Fibroblast of lung (primary cell): ENCODE measurements around the gene TBC1D30. TPM values are rescaled to one million over a fixed set of nuclear protein-coding genes. Genes with fewer than 3 reads are reported as not detected.
A peak's percentile ranks its signal among the peaks of the same experiment; 100 is the strongest.
"Not testable (repeated sequence)": the region's sequence is repeated elsewhere in the genome, so short reads cannot be mapped to it uniquely, and the experiment has no call there.

ENCODE experiments used
- DNase-seq, 2 donors: peaks; one replicate each; pipeline versions ENCODE4 v3.0.0 to v3.0.0-alpha.2; 2010; ENCODE audit warnings: low read depth in 2 of 2
- H2AFZ ChIP-seq: 2 replicates; pipeline ENCODE4 v1.5.1; 2012; ENCODE audit warnings: low read length, control low read depth, inconsistent platforms
- H3K27ac ChIP-seq: 2 replicates; pipeline ENCODE4 v1.5.1; 2011; ENCODE audit warnings: low read length, control low read depth; ENCODE audit not compliant: insufficient read depth
- H3K27me3 ChIP-seq: 2 replicates; pipeline ENCODE4 v1.5.1; 2011; ENCODE audit warnings: mild to moderate bottlenecking, low read length; ENCODE audit not compliant: control insufficient read depth, insufficient read depth
- H3K36me3 ChIP-seq: 2 replicates; pipeline ENCODE4 v1.5.1; 2011; ENCODE audit warnings: low read length; ENCODE audit not compliant: control insufficient read depth, insufficient read depth
- H3K4me1 ChIP-seq: 2 replicates; pipeline ENCODE4 v1.5.1; 2011; ENCODE audit warnings: low read length; ENCODE audit not compliant: control insufficient read depth, insufficient read depth; ENCODE audit errors: extremely low read depth
- H3K4me2 ChIP-seq: 2 replicates; pipeline ENCODE4 v1.5.1; 2011; ENCODE audit warnings: low read length, control low read depth; ENCODE audit not compliant: insufficient read depth; ENCODE audit errors: extremely low read depth
- H3K4me3 ChIP-seq, 4 experiments: fragments of 200-600 bp in 1 of 4; sonication (generic) in 1 of 4; replicated peaks in 1 of 4; 2 replicates each; pipeline ENCODE4 v1.5.1; 2011 to 2016; ENCODE audit warnings: low read length in 4 of 4, low read depth in 3 of 4, mild to moderate bottlenecking in 3 of 4, control low read depth in 2 of 4, inconsistent platforms in 1 of 4, mixed read lengths in 1 of 4; ENCODE audit not compliant: insufficient read depth in 1 of 4; ENCODE audit errors: control extremely low read depth in 1 of 4
- H3K79me2 ChIP-seq: 2 replicates; pipeline ENCODE4 v1.5.1; 2012; ENCODE audit warnings: mild to moderate bottlenecking, low read length, inconsistent platforms; ENCODE audit not compliant: control insufficient read depth, insufficient read depth
- H3K9ac ChIP-seq: 2 replicates; pipeline ENCODE4 v1.5.1; 2011; ENCODE audit warnings: mild to moderate bottlenecking, low read length, control low read depth; ENCODE audit not compliant: insufficient read depth
- H3K9me3 ChIP-seq: 2 replicates; pipeline ENCODE4 v1.5.1; 2012; ENCODE audit warnings: low read depth, low read length; ENCODE audit not compliant: control insufficient read depth, insufficient read depth
- H4K20me1 ChIP-seq: 2 replicates; pipeline ENCODE4 v1.5.1; 2011; ENCODE audit warnings: low read length; ENCODE audit not compliant: control insufficient read depth, insufficient read depth; ENCODE audit errors: extremely low read depth
- CTCF ChIP-seq, 2 donors: IDR thresholded peaks in 1 of 2; conservative IDR thresholded peaks in 1 of 2; 1 replicate in 1 of 2; 2 replicates in 1 of 2; pipeline ENCODE4 v1.5.1; 2011 to 2012; ENCODE audit warnings: low read length in 2 of 2, control low read depth in 1 of 2, inconsistent platforms in 1 of 2, low read depth in 1 of 2, mild to moderate bottlenecking in 1 of 2
- EZH2 ChIP-seq: IDR thresholded peaks from 2 replicates; pipeline ENCODE4 v1.5.1; 2012; ENCODE audit warnings: low read length, control low read depth, mild to moderate bottlenecking; ENCODE audit errors: missing control alignments
- polyA minus RNA-seq: library from RNA; depleted of rRNA, polyadenylated mRNA; stranded (reverse); fragments of >200 nt; gene quantifications from 2 replicates; pipeline ENCODE4 v1.2.3, GENCODE V29; 2011; ENCODE audit warnings: low replicate concordance
- polyA plus RNA-seq, 2 donors: library from polyadenylated mRNA; depleted of rRNA in 1 of 2; stranded (reverse) in 1 of 2; unstranded in 1 of 2; fragments of >200 nt; gene quantifications; 2 replicates each; pipeline ENCODE4 v1.2.1, GENCODE V29; 2011 to 2012; ENCODE audit warnings: missing spikeins in 1 of 2
- total RNA-seq: library from RNA; depleted of rRNA; stranded (reverse); fragments of >200 nt; gene quantifications from 2 replicates; pipeline ENCODE4 v1.2.1, GENCODE V29; 2014

The TBC1D30 gene, protein sequence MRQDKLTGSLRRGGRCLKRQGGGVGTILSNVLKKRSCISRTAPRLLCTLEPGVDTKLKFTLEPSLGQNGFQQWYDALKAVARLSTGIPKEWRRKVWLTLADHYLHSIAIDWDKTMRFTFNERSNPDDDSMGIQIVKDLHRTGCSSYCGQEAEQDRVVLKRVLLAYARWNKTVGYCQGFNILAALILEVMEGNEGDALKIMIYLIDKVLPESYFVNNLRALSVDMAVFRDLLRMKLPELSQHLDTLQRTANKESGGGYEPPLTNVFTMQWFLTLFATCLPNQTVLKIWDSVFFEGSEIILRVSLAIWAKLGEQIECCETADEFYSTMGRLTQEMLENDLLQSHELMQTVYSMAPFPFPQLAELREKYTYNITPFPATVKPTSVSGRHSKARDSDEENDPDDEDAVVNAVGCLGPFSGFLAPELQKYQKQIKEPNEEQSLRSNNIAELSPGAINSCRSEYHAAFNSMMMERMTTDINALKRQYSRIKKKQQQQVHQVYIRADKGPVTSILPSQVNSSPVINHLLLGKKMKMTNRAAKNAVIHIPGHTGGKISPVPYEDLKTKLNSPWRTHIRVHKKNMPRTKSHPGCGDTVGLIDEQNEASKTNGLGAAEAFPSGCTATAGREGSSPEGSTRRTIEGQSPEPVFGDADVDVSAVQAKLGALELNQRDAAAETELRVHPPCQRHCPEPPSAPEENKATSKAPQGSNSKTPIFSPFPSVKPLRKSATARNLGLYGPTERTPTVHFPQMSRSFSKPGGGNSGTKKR
- total RNA-seq: 0.26 and 0.66 TPM in 2 replicates
- polyA plus RNA-seq: 0.23 and 0.24 TPM in 2 replicates
- 0.07 and 0.12 TPM in 2 replicates for polyA plus RNA-seq (2012)
- not detected in 2 replicates for polyA minus RNA-seq

GRCh38 chr12:64824500-64825142, at the start of gene TBC1D30:
TSS of gene TBC1D30 (plus strand) at chr12:64824647. CDS start at chr12:64824880, 233 bp downstream.
- H2AFZ ChIP-seq: peak within 1 kb of the TSS; percentile 25
- TF ChIP-seq CTCF (conservative IDR thresholded peaks at IDR 0.05 in 1 of 2, IDR thresholded peaks at IDR 0.05 in 1 of 2; ENCODE audit: low read depth in 1 of 2, low read length in 2 of 2) (no peak), EZH2 (peak; percentile 67)
- no peaks in the 10 kb centered on the region for H3K9me3 ChIP-seq
- H3K27me3 ChIP-seq: peaks cover 29% of the 10 kb centered on the region
- no peaks in the 10 kb centered on the region for H3K79me2 ChIP-seq
- H3K4me2 ChIP-seq: peak within 1 kb of the TSS; percentile 82
- peaks cover 2% of the 10 kb centered on the region for H3K4me1 ChIP-seq
- peak in 1 of 2 donors; percentile 22 for DNase-seq
- H3K36me3 ChIP-seq: no peaks in the 10 kb centered on the region
- H4K20me1 ChIP-seq: no peaks in the 10 kb centered on the region
- H3K27ac ChIP-seq: no peak within 1 kb of the TSS
- H3K4me3 ChIP-seq: peak within 1 kb of the TSS; percentile 16 to 48 (median 36)
- no peak within 1 kb of the TSS for H3K9ac ChIP-seq

GRCh38 chr12:64775147-64775736, 49.2 kb upstream of the TBC1D30 start:
- H3K27ac ChIP-seq, H3K9ac ChIP-seq, H3K79me2 ChIP-seq, H3K9me3 ChIP-seq, H4K20me1 ChIP-seq, H3K4me2 ChIP-seq, H3K4me3 ChIP-seq, H3K36me3 ChIP-seq, H2AFZ ChIP-seq, H3K4me1 ChIP-seq, DNase-seq: not testable (repeated sequence)
- peaks cover 16% of the 10 kb centered on the region for H3K27me3 ChIP-seq

GRCh38 chr12:64779354-64779974, 45.0 kb upstream of the TBC1D30 start:
- Histone ChIP-seq H3K4me3 (no peak overlapping the region), H3K36me3 (no peaks in the 10 kb centered on the region), H2AFZ (no peak overlapping the region), H3K9me3 (no peaks in the 10 kb centered on the region), H3K27me3 (peaks cover 49% of the 10 kb centered on the region), H3K4me2 (no peak overlapping the region), H3K79me2 (no peaks in the 10 kb centered on the region), H3K27ac (no peak overlapping the region), H4K20me1 (no peaks in the 10 kb centered on the region), H3K4me1 (peaks cover 2% of the 10 kb centered on the region), H3K9ac (no peak overlapping the region)
- no peak for TF ChIP-seq CTCF (conservative IDR thresholded peaks at IDR 0.05 in 1 of 2, IDR thresholded peaks at IDR 0.05 in 1 of 2; ENCODE audit: low read depth in 1 of 2, low read length in 2 of 2)
- no peak for TF ChIP-seq EZH2
- no peak for DNase-seq
